IMR-90 (cell line): ENCODE data around the gene GCLC. TPM values are rescaled to one million over a fixed set of nuclear protein-coding genes. Genes with fewer than 3 reads are reported as not detected.
A peak's percentile ranks its signal among the peaks of the same experiment; 100 is the strongest.

Source experiments
- ATAC-seq: fragments of 200-7000 bp; cut with Tn5 transposase; 2 replicates; pipeline ENCODE4 v1.9.1; 2020; ENCODE audit warnings: low read depth, mild to moderate bottlenecking, moderate library complexity
- BruUV-seq: library from RNA; stranded (reverse); fragments of 400-500 nt; replicated peaks from 2 replicates; lab custom pipeline; 2021; lab: Mats Ljungman, UMichigan
- CTCF ChIA-PET: fragments of 300-600 bp; formaldehyde crosslinking; extraction: SDS; loops from one replicate; lab custom pipeline; 2021; ENCODE audit warnings: antibody characterized with exemption; lab: Yijun Ruan, JAX
- POLR2A ChIA-PET: fragments of 300-600 bp; sonication (Branson Sonifier 250); formaldehyde crosslinking; loops from one replicate; lab custom pipeline; 2022; ENCODE audit warnings: antibody characterized with exemption; ENCODE audit not compliant: unreplicated experiment; lab: Charles Lee
- DNase-seq: peaks from one replicate; pipeline ENCODE4 v3.0.0; 2013
- H2AFZ ChIP-seq: replicated peaks from 2 replicates; pipeline ENCODE3; 2013; ENCODE audit warnings: low read length, mild to moderate bottlenecking; ENCODE audit not compliant: poor library complexity
- H2AK5ac ChIP-seq: 2 replicates; pipeline ENCODE4 v1.6.1; 2013; ENCODE audit warnings: low read depth, low read length, inconsistent platforms
- H2AK9ac ChIP-seq: replicated peaks from 2 replicates; pipeline ENCODE3; 2013; ENCODE audit warnings: mild to moderate bottlenecking, low read depth, low read length, moderate library complexity; ENCODE audit not compliant: poor library complexity
- H2BK120ac ChIP-seq: 2 replicates; pipeline ENCODE4 v1.6.1; 2013; ENCODE audit warnings: low read depth, low read length, inconsistent platforms
- H2BK15ac ChIP-seq: 3 replicates; pipeline ENCODE4 v1.6.1; 2013; ENCODE audit warnings: low read depth, low read length, inconsistent platforms
- H2BK20ac ChIP-seq: 2 replicates; pipeline ENCODE4 v1.6.1; 2013; ENCODE audit warnings: low read depth, mild to moderate bottlenecking, inconsistent platforms, low read length, moderate library complexity
- H2BK5ac ChIP-seq: 2 replicates; pipeline ENCODE4 v1.6.1; 2013; ENCODE audit warnings: mild to moderate bottlenecking, low read depth, low read length, inconsistent platforms; ENCODE audit not compliant: poor library complexity, severe bottlenecking
- H3K14ac ChIP-seq: replicated peaks from 2 replicates; pipeline ENCODE4 v1.6.1; 2013; ENCODE audit warnings: low read depth, low read length, inconsistent platforms
- H3K18ac ChIP-seq: 2 replicates; pipeline ENCODE4 v1.6.1; 2013; ENCODE audit warnings: low read depth, low read length, control low read depth
- H3K23ac ChIP-seq: 2 replicates; pipeline ENCODE4 v1.6.1; 2013; ENCODE audit warnings: low read depth, low read length, inconsistent platforms
- H3K27ac ChIP-seq: 2 replicates; pipeline ENCODE4 v1.5.1; 2013; ENCODE audit warnings: mild to moderate bottlenecking, control low read depth, low read length; ENCODE audit not compliant: insufficient read depth
- H3K27me3 ChIP-seq: 2 replicates; pipeline ENCODE4 v1.6.1; 2013; ENCODE audit warnings: low read length; ENCODE audit not compliant: control insufficient read depth, insufficient read depth
- H3K36me3 ChIP-seq: 2 replicates; pipeline ENCODE4 v1.6.1; 2013; ENCODE audit warnings: low read length, mixed read lengths; ENCODE audit not compliant: control insufficient read depth, insufficient read depth
- H3K4ac ChIP-seq: 2 replicates; pipeline ENCODE4 v1.6.1; 2013; ENCODE audit warnings: low read depth, low read length, inconsistent platforms
- H3K4me1 ChIP-seq: 2 replicates; pipeline ENCODE4 v1.6.1; 2013; ENCODE audit warnings: low read length, mixed read lengths; ENCODE audit not compliant: control insufficient read depth, insufficient read depth
- H3K4me2 ChIP-seq: 2 replicates; pipeline ENCODE4 v1.6.1; 2013; ENCODE audit warnings: low read depth, mild to moderate bottlenecking, control low read depth, low read length, moderate library complexity
- H3K4me3 ChIP-seq: 2 replicates; pipeline ENCODE4 v1.5.1; 2013; ENCODE audit warnings: low read depth, mild to moderate bottlenecking, control low read depth, low read length, moderate library complexity; ENCODE audit not compliant: insufficient read depth
- H3K56ac ChIP-seq: 2 replicates; pipeline ENCODE4 v1.6.1; 2013; ENCODE audit warnings: low read length, inconsistent platforms; ENCODE audit not compliant: insufficient read depth; ENCODE audit errors: extremely low read depth
- H3K79me1 ChIP-seq, 2 experiments: 2 replicates each; pipeline ENCODE4 v1.6.1; 2013; ENCODE audit warnings: low read length in 2 of 2, inconsistent platforms in 1 of 2, low read depth in 1 of 2
- H3K9ac ChIP-seq: 2 replicates; pipeline ENCODE4 v1.6.1; 2013; ENCODE audit warnings: low read depth, low read length, control low read depth
- H3K9me1 ChIP-seq: 2 replicates; pipeline ENCODE4 v1.6.1; 2013; ENCODE audit warnings: low read length, inconsistent platforms; ENCODE audit not compliant: insufficient read depth
- H3K9me3 ChIP-seq: 2 replicates; pipeline ENCODE4 v1.6.1; 2013; ENCODE audit warnings: low read length; ENCODE audit not compliant: control insufficient read depth, insufficient read depth
- H4K20me1 ChIP-seq: 2 replicates; pipeline ENCODE4 v1.6.1; 2013; ENCODE audit warnings: low read length, inconsistent platforms; ENCODE audit not compliant: insufficient read depth
- H4K5ac ChIP-seq: 2 replicates; pipeline ENCODE4 v1.6.1; 2013; ENCODE audit warnings: mild to moderate bottlenecking, low read depth, low read length, control low read depth
- H4K8ac ChIP-seq, 2 experiments: 2 replicates each; pipeline ENCODE4 v1.6.1; 2013; ENCODE audit warnings: low read depth in 2 of 2, low read length in 2 of 2, control low read depth in 1 of 2, inconsistent platforms in 1 of 2
- H4K91ac ChIP-seq: 2 replicates; pipeline ENCODE4 v1.6.1; 2013; ENCODE audit warnings: low read depth, low read length, inconsistent platforms; ENCODE audit not compliant: insufficient read depth
- BHLHE40 ChIP-seq: fragments of 150-350 bp; IDR thresholded peaks from 2 replicates; pipeline ENCODE4 v1.6.1; 2016; ENCODE audit warnings: mild to moderate bottlenecking, low read depth, low read length
- CEBPB ChIP-seq: IDR thresholded peaks from 2 replicates; pipeline ENCODE4 v1.6.1; 2012; ENCODE audit warnings: low read depth, low read length, improper control_type of control experiment
- ELK1 ChIP-seq: fragments of 150-350 bp; IDR thresholded peaks from 2 replicates; pipeline ENCODE4 v1.6.1; 2016; ENCODE audit warnings: low read depth, mild to moderate bottlenecking, low read length, moderate library complexity, borderline replicate concordance
- FOS ChIP-seq: fragments of 150-350 bp; IDR thresholded peaks from 2 replicates; pipeline ENCODE4 v1.6.1; 2016; ENCODE audit warnings: low read depth, low read length
- MAFK ChIP-seq: IDR thresholded peaks from 2 replicates; pipeline ENCODE4 v1.6.1; 2012; ENCODE audit warnings: low read depth, low read length, improper control_type of control experiment
- MXI1 ChIP-seq: IDR thresholded peaks from 2 replicates; pipeline ENCODE4 v1.6.1; 2012; ENCODE audit warnings: low read depth, mild to moderate bottlenecking, low read length, moderate library complexity, borderline replicate concordance
- NFE2L2 ChIP-seq: fragments of 150-350 bp; IDR thresholded peaks from 2 replicates; pipeline ENCODE4 v1.6.1; 2016; ENCODE audit warnings: low read depth, mild to moderate bottlenecking, low read length
- POLR2A ChIP-seq: IDR thresholded peaks from 2 replicates; pipeline ENCODE4 v1.6.1; 2012; ENCODE audit warnings: mild to moderate bottlenecking, low read depth, low read length
- RAD21 ChIP-seq: IDR thresholded peaks from 2 replicates; pipeline ENCODE4 v1.6.1; 2012; ENCODE audit warnings: low read length, improper control_type of control experiment
- RCOR1 ChIP-seq: IDR thresholded peaks from 2 replicates; pipeline ENCODE4 v1.6.1; 2012; ENCODE audit warnings: mild to moderate bottlenecking, low read length, improper control_type of control experiment; ENCODE audit not compliant: insufficient replicate concordance
- RFX5 ChIP-seq: IDR thresholded peaks from 2 replicates; pipeline ENCODE4 v1.8.0; 2012; ENCODE audit warnings: low read depth, mild to moderate bottlenecking, low read length, moderate library complexity
- SMC3 ChIP-seq: fragments of 150-350 bp; IDR thresholded peaks from 2 replicates; pipeline ENCODE4 v1.6.1; 2016; ENCODE audit warnings: low read depth, mild to moderate bottlenecking, antibody characterized with exemption, low read length, moderate library complexity
- WGBS, 2 experiments: methylation state at CpG; one replicate each; pipeline versions ENCODE4 v1.1.5 to v1.1.7; 2013; ENCODE audit warnings: missing lambda C conversion rate in 2 of 2; ENCODE audit not compliant: insufficient read length in 1 of 2; ENCODE audit errors: extremely low coverage in 2 of 2; 5-methylcytosine and 5-hydroxymethylcytosine counted together
- dilution Hi-C: fragments of 300-500 bp; cut with HindIII; formaldehyde crosslinking; loops from one replicate; pipeline ENCODE4 v1.14.3; 2018; ENCODE audit warnings: low sequenced_read_pairs; ENCODE audit not compliant: unreplicated experiment
- in situ Hi-C: fragments of 300-500 bp; cut with MboI; formaldehyde crosslinking; loops from 3 replicates; pipeline ENCODE4 v1.14.3; 2019; ENCODE audit warnings: low sequenced_read_pairs, inconsistent platforms, mixed read lengths
- intact Hi-C: fragments of 100-400 bp; cut with micrococcal nuclease; formaldehyde crosslinking; loops from 2 replicates; pipeline ENCODE4 v1.10.0; 2022
- polyA plus RNA-seq, 3 experiments: library from polyadenylated mRNA; depleted of rRNA; stranded (reverse); fragments of >200 nt; gene quantifications; 2 replicates each; pipeline ENCODE4 v1.2.3, GENCODE V29; 2012; ENCODE audit warnings: low replicate concordance in 1 of 3
- total RNA-seq: library from RNA; depleted of rRNA; stranded (reverse); fragments of >200 nt; gene quantifications from 2 replicates; pipeline ENCODE4 v1.2.3, GENCODE V29; 2012
- TF ChIP-seq, protein P1 (sequence below): fragments of 150-350 bp; IDR thresholded peaks from 2 replicates; pipeline ENCODE4 v1.6.1; 2017; ENCODE audit warnings: mild to moderate bottlenecking, antibody characterized with exemption, low read length, low read depth
- TF ChIP-seq, protein P2 (sequence below): conservative IDR thresholded peaks from 2 replicates; pipeline ENCODE4 v1.5.1; 2012; ENCODE audit warnings: mild to moderate bottlenecking, low read depth, low read length, improper control_type of control experiment

GCLC gene
- total and polyA plus RNA-seq, 2 of the 4 experiments (the other 2 are of a cell fraction): 14.2 to 24.2 TPM

DNA sequence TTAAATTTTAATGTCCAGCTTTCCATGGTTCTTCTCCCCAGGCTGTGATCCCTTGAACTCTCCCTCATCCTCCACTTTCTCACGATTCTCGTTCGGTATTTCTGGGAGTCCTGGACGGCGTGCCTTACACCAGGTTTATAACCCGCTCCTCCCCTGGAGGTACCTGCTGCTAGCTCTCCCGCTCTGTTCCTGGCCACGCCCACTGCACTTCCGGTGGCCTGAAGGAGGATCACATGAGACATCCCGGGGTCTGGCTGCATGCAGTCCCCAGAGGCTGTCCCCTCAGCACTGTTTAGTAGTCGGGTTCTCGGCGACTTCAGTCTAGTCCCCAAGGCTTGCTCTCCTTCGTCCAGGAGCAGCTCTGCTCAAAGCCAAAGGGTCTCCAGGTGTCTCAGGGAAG, 28.4 kb upstream of the GCLC start:
- Histone ChIP-seq H2AFZ (peak overlapping the region; percentile 66), H4K8ac (no peak overlapping the region), H2BK5ac (no peak overlapping the region), H4K20me1 (no peaks in the 10 kb centered on the region), H3K9ac (no peak overlapping the region), H3K79me1 (no peaks in the 10 kb centered on the region), H3K23ac (no peak overlapping the region), H3K4ac (no peak overlapping the region), H2AK5ac (no peak overlapping the region), H4K91ac (no peak overlapping the region), H4K5ac (no peak overlapping the region), H3K27me3 (no peaks in the 10 kb centered on the region), H3K14ac (no peak overlapping the region), H3K4me1 (no peaks in the 10 kb centered on the region), H2AK9ac (no peak overlapping the region), H2BK120ac (no peak overlapping the region), H3K4me3 (no peak overlapping the region), H3K18ac (no peak overlapping the region), H3K27ac (no peak overlapping the region), H3K36me3 (no peaks in the 10 kb centered on the region), H2BK15ac (no peak overlapping the region), H3K9me1 (0 out of 2 replicates have a peak, but pooled peaks cover 3% of the 10 kb centered on the region), H3K4me2 (no peak overlapping the region), H3K9me3 (no peaks in the 10 kb centered on the region), H3K56ac (no peak overlapping the region), H2BK20ac (no peak overlapping the region)
- ChIA-PET CTCF (no interaction called here), POLR2A (interaction anchor here (0.5 kb wide), 1 partner anchor 113 kb away, joined by 3 read pairs; no protein-coding TSS in a partner anchor)
- intact Hi-C loops: no loop called here
- DNase-seq (no peak), ATAC-seq (no peak)
- in situ Hi-C loops: no loop called here
- dilution Hi-C loops: no loop called here
- TF ChIP-seq MXI1: no peak
- TF ChIP-seq CEBPB: no peak
- no peak for TF ChIP-seq NFE2L2
- TF ChIP-seq RCOR1: no peak
- no peak for TF ChIP-seq MAFK
- TF ChIP-seq SMC3: no peak
- TF ChIP-seq, protein P1, sequence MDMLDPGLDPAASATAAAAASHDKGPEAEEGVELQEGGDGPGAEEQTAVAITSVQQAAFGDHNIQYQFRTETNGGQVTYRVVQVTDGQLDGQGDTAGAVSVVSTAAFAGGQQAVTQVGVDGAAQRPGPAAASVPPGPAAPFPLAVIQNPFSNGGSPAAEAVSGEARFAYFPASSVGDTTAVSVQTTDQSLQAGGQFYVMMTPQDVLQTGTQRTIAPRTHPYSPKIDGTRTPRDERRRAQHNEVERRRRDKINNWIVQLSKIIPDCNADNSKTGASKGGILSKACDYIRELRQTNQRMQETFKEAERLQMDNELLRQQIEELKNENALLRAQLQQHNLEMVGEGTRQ: no peak
- no peak for TF ChIP-seq RAD21
- no peak for TF ChIP-seq RFX5
- TF ChIP-seq BHLHE40: no peak
- TF ChIP-seq ELK1: no peak
- TF ChIP-seq FOS: no peak
- no peak for TF ChIP-seq POLR2A
- TF ChIP-seq, protein P2, sequence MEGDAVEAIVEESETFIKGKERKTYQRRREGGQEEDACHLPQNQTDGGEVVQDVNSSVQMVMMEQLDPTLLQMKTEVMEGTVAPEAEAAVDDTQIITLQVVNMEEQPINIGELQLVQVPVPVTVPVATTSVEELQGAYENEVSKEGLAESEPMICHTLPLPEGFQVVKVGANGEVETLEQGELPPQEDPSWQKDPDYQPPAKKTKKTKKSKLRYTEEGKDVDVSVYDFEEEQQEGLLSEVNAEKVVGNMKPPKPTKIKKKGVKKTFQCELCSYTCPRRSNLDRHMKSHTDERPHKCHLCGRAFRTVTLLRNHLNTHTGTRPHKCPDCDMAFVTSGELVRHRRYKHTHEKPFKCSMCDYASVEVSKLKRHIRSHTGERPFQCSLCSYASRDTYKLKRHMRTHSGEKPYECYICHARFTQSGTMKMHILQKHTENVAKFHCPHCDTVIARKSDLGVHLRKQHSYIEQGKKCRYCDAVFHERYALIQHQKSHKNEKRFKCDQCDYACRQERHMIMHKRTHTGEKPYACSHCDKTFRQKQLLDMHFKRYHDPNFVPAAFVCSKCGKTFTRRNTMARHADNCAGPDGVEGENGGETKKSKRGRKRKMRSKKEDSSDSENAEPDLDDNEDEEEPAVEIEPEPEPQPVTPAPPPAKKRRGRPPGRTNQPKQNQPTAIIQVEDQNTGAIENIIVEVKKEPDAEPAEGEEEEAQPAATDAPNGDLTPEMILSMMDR: no peak
- WGBS, 2 experiments: 87% methylated on average over 12 of the region's 14 CpGs; no CpG with 5 or more reads in 1 of the 2 experiments
- no TSS peak for BruUV-seq
